ENCODE data around the gene MZT2B.

- TF ChIP-seq CTCF (IDR thresholded peaks at IDR 0.05) (no peak), POLR2A (IDR thresholded peaks at IDR 0.05) (no peak)
Measured at GRCh38 chr2:130169896-130170295, 12.2 kb upstream of the MZT2B start.

Data from heart left ventricle (tissue), 13 donors.